A549 (cell line): ENCODE results near the gene IGF2R. TPM values are rescaled to one million over a fixed set of nuclear protein-coding genes. Genes with fewer than 3 reads are reported as not detected.

ENCODE experiments used
- ATAC-seq, 2 experiments: fragments of 200-7000 bp in 1 of 2; fragments of >200 bp in 1 of 2; cut with Nextera tagmentation in 1 of 2; cut with Tn5 transposase in 1 of 2; 3 replicates each; pipeline versions ENCODE4 v1.8.0 to v1.9.1; 2018 to 2020; ENCODE audit warnings: mild to moderate bottlenecking in 1 of 2, moderate library complexity in 1 of 2
- CTCF ChIA-PET: fragments of 300-600 bp; sonication (Branson Sonifier 250); formaldehyde crosslinking; extraction: SDS; loops from one replicate; lab custom pipeline; 2021; ENCODE audit warnings: antibody characterized with exemption, inconsistent platforms; lab: Yijun Ruan, JAX
- POLR2A ChIA-PET: fragments of 350-600 bp; formaldehyde crosslinking; extraction: SDS; loops from one replicate; lab custom pipeline; 2021; ENCODE audit warnings: antibody characterized with exemption, inconsistent platforms; lab: Yijun Ruan, JAX
- DNase-seq, 2 experiments: peaks; one replicate each; pipeline versions ENCODE4 v3.0.0 to v3.0.0-alpha.2; 2011 to 2016; ENCODE audit warnings: low read depth in 1 of 2, low spot score in 1 of 2
- FAIRE-seq: peaks from 2 replicates; lab custom pipeline; 2011; peaks lifted over from hg19 to GRCh38; lab: Jason Lieb, UNC
- H3K27ac ChIP-seq, 2 experiments: fragments of >200 bp; sonication (Bioruptor Twin); formaldehyde crosslinking; 3 replicates each; pipeline ENCODE4 v1.5.1; 2016 to 2017
- H3K4me1 ChIP-seq: fragments of >200 bp; sonication (Bioruptor Twin); formaldehyde crosslinking; 3 replicates; pipeline ENCODE4 v1.6.1; 2016
- H3K4me2 ChIP-seq: fragments of >200 bp; sonication (Bioruptor Twin); formaldehyde crosslinking; 3 replicates; pipeline ENCODE4 v1.6.1; 2016
- H3K4me3 ChIP-seq: fragments of >200 bp; sonication (Bioruptor Twin); formaldehyde crosslinking; 3 replicates; pipeline ENCODE4 v1.5.1; 2016
- H3K9me3 ChIP-seq: fragments of >200 bp; sonication (Bioruptor Twin); formaldehyde crosslinking; 3 replicates; pipeline ENCODE4 v1.6.1; 2016
- BHLHE40 ChIP-seq: IDR thresholded peaks from 2 replicates; pipeline ENCODE4 v1.6.1; 2012; ENCODE audit warnings: low read depth, low read length, inconsistent platforms
- CBX2 ChIP-seq: fragments of 200-600 bp; sonication (generic); IDR thresholded peaks from 2 replicates; pipeline ENCODE4 v1.6.1; 2016; ENCODE audit warnings: low read depth, mild to moderate bottlenecking, borderline replicate concordance
- CHD2 ChIP-seq: fragments of 150-350 bp; IDR thresholded peaks from 2 replicates; pipeline ENCODE4 v1.6.1; 2014; ENCODE audit warnings: low read length; ENCODE audit not compliant: partially characterized antibody
- CHD4 ChIP-seq: fragments of 200-600 bp; sonication (generic); IDR thresholded peaks from 2 replicates; pipeline ENCODE4 v1.6.1; 2016; ENCODE audit warnings: antibody characterized with exemption, mild to moderate bottlenecking, borderline replicate concordance
- EHF ChIP-seq: fragments of 250-450 bp; sonication (Bioruptor Pico); IDR thresholded peaks from 2 replicates; pipeline ENCODE4 v1.5.0; 2020; ENCODE audit warnings: mild to moderate bottlenecking
- EHMT2 ChIP-seq: fragments of 200-600 bp; sonication (generic); IDR thresholded peaks from 2 replicates; pipeline ENCODE4 v1.6.1; 2016; ENCODE audit warnings: antibody characterized with exemption, low read depth, mild to moderate bottlenecking, moderate library complexity
- ELK1 ChIP-seq: fragments of 150-350 bp; IDR thresholded peaks from 2 replicates; pipeline ENCODE4 v1.6.1; 2014; ENCODE audit warnings: low read depth, mild to moderate bottlenecking, low read length
- FOSB ChIP-seq: fragments of 250-450 bp; sonication (Bioruptor Pico); IDR thresholded peaks from 2 replicates; pipeline ENCODE4 v1.5.0; 2020; ENCODE audit warnings: mild to moderate bottlenecking, moderate library complexity
- HMGXB4 ChIP-seq: fragments of 250-450 bp; sonication (Bioruptor Pico); IDR thresholded peaks from 2 replicates; pipeline ENCODE4 v1.5.0; 2021; ENCODE audit warnings: mild to moderate bottlenecking, moderate library complexity, borderline replicate concordance
- HOXB5 ChIP-seq: fragments of 250-450 bp; sonication (Bioruptor Pico); IDR thresholded peaks from 2 replicates; pipeline ENCODE4 v1.5.0; 2020; ENCODE audit warnings: mild to moderate bottlenecking, moderate library complexity
- JUNB ChIP-seq: fragments of >200 bp; sonication (Bioruptor Twin); formaldehyde crosslinking; IDR thresholded peaks from 2 replicates; pipeline ENCODE4 v1.6.1; 2016
- KDM1A ChIP-seq: fragments of 200-600 bp; sonication (generic); IDR thresholded peaks from 2 replicates; pipeline ENCODE4 v1.6.1; 2016; ENCODE audit warnings: low read depth, mild to moderate bottlenecking
- MAZ ChIP-seq: fragments of 150-350 bp; IDR thresholded peaks from 2 replicates; pipeline ENCODE4 v1.6.1; 2014; ENCODE audit warnings: antibody characterized with exemption, low read depth, low read length, borderline replicate concordance
- NR3C1 ChIP-seq: fragments of >200 bp; sonication (Bioruptor Twin); formaldehyde crosslinking; IDR thresholded peaks from 3 replicates; pipeline ENCODE4 v1.6.1; 2017
- POLR2AphosphoS2 ChIP-seq: conservative IDR thresholded peaks from 2 replicates; pipeline ENCODE4 v1.6.1; 2012; ENCODE audit warnings: low read length, improper control_type of control experiment, inconsistent platforms
- REST ChIP-seq: fragments of 200-600 bp; sonication (generic); IDR thresholded peaks from 2 replicates; pipeline ENCODE4 v1.6.1; 2016; ENCODE audit warnings: antibody characterized with exemption, mild to moderate bottlenecking, moderate library complexity
- RFX5 ChIP-seq: fragments of 450-650 bp; IDR thresholded peaks from 2 replicates; pipeline ENCODE4 v1.7.1; 2014; ENCODE audit warnings: antibody characterized with exemption, mild to moderate bottlenecking, moderate library complexity
- RNF2 ChIP-seq: fragments of 200-600 bp; sonication (generic); IDR thresholded peaks from 2 replicates; pipeline ENCODE4 v1.6.1; 2016; ENCODE audit warnings: low read depth, mild to moderate bottlenecking, antibody characterized with exemption, moderate library complexity, borderline replicate concordance
- USF2 ChIP-seq: fragments of 450-650 bp; IDR thresholded peaks from 2 replicates; pipeline ENCODE4 v1.6.1; 2014; ENCODE audit warnings: antibody characterized with exemption
- ZC3H11A ChIP-seq: fragments of 450-650 bp; IDR thresholded peaks from 2 replicates; pipeline ENCODE4 v1.6.1; 2014; ENCODE audit warnings: antibody characterized with exemption, mild to moderate bottlenecking
- ZNF302 ChIP-seq: fragments of 250-450 bp; sonication (Bioruptor Pico); IDR thresholded peaks from 2 replicates; pipeline ENCODE4 v1.9.0; 2021; ENCODE audit warnings: inconsistent platforms, mild to moderate bottlenecking, moderate library complexity
- WGBS: methylation state at CpG from one replicate; pipeline ENCODE4 v1.1.6; 2017; ENCODE audit errors: missing lambda C conversion rate; 5-methylcytosine and 5-hydroxymethylcytosine counted together
- polyA plus RNA-seq, 4 experiments: library from polyadenylated mRNA; depleted of rRNA in 3 of 4; stranded (reverse); fragments of >200 nt; fragmentation: RNase III in 1 of 4; extraction: RNeasy Plus Mini Kit Qiagen cat#74134 plus additional on column Dnase treatment in 1 of 4; gene quantifications; 2 replicates in 3 of 4; 3 replicates in 1 of 4; pipeline ENCODE4 v1.2.3, GENCODE V29; 2011 to 2017

Gene IGF2R
- polyA plus RNA-seq, 2 of the 4 experiments (the other 2 are of a cell fraction) = 17.6 to 24.9 TPM

GRCh38 chr6:160121558-160121957, 152.7 kb downstream of the IGF2R start, which contains the start of gene SLC22A1:
Gene SLC22A1 (plus strand): TSS chr6:160121815. CDS start chr6:160121936, 121 bp downstream.
- CTCF ChIA-PET = no interaction called here
- Histone ChIP-seq H3K4me1 (no peaks in the 10 kb centered on the region), H3K4me2 (no peak within 1 kb of the TSS), H3K9me3 (no peaks in the 10 kb centered on the region), H3K4me3 (no peak within 1 kb of the TSS), H3K27ac (no peak within 1 kb of the TSS)
- TF ChIP-seq USF2 (no peak), EHF (CRISPR knock-in tag) (no peak), REST (no peak), HOXB5 (CRISPR knock-in tag) (no peak), MAZ (no peak), BHLHE40 (no peak), POLR2AphosphoS2 (no peak), ZNF302 (CRISPR knock-in tag) (no peak)
- ATAC-seq (no peak), DNase-seq (no peak), FAIRE-seq (no peak)
- POLR2A ChIA-PET = no interaction called here
- 80% methylated on average over 8 of the region's 8 CpGs for WGBS

- CTCF ChIA-PET = no interaction called here
- no peak for FAIRE-seq
- ATAC-seq = no peak
These were observed 153.1 kb downstream of the IGF2R start for GRCh38 chr6:160121981-160122380.

GRCh38 chr6:160122744-160123143, 153.9 kb downstream of the IGF2R start:
- Histone ChIP-seq H3K4me1 (no peaks in the 10 kb centered on the region), H3K27ac (no peak overlapping the region), H3K4me2 (no peak overlapping the region), H3K4me3 (no peak overlapping the region), H3K9me3 (no peaks in the 10 kb centered on the region)
- POLR2A ChIA-PET = no interaction called here
- no peak for TF ChIP-seq CBX2
- TF ChIP-seq KDM1A = no peak
- no peak for TF ChIP-seq HMGXB4 (CRISPR knock-in tag)
- no peak for TF ChIP-seq ZNF302 (CRISPR knock-in tag)
- TF ChIP-seq FOSB (CRISPR knock-in tag) = no peak
- TF ChIP-seq ELK1 = no peak
- TF ChIP-seq RNF2 = no peak
- TF ChIP-seq RFX5 = no peak
- TF ChIP-seq ZC3H11A = no peak
- no peak for TF ChIP-seq NR3C1
- TF ChIP-seq EHMT2 = no peak
- no peak for TF ChIP-seq CHD4
- CTCF ChIA-PET = interaction anchor here (0.5 kb wide), 1 partner anchor 380 kb away, joined by 3 read pairs; no protein-coding TSS in a partner anchor
- DNase-seq (no peak), FAIRE-seq (no peak), ATAC-seq (no peak)
- WGBS = 93% methylated on average over 5 of the region's 5 CpGs

More at GRCh38 chr6:160121981-160122380, 153.1 kb downstream of the IGF2R start:
- no peaks in the 10 kb centered on the region for H3K9me3 ChIP-seq
- TF ChIP-seq CHD2 (no peak), JUNB (no peak)
- TF ChIP-seq, all 56 proteins: peak for 0
- no peak overlapping the region for H3K4me2 ChIP-seq
- H3K4me3 ChIP-seq = no peak overlapping the region
- DNase-seq = no peak
- WGBS = 96% methylated on average over 4 of the region's 14 CpGs
- POLR2A ChIA-PET = no interaction called here
- H3K27ac ChIP-seq = no peak overlapping the region
- no peaks in the 10 kb centered on the region for H3K4me1 ChIP-seq
